Measurements from ENCODE around the gene KBTBD13.

The KBTBD13 gene

DNA sequence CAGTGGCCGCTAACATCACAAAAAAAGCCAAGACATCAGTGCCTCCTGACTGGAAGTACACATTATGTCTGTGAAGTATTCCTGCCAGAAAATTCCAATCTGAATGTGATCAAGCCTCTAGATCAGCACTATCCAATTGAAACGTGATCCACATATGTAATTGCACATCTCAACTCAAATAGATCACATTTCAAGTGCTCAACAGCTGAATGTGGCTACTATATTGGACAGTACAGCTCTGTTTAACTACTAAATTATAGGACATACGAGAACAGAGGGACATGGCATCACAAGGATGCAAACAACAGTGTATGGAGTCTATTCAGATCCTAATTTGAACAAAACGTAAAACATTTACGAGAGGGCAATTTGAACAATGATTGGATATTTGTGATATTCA is 39.0 kb downstream of the KBTBD13 start:
- ATAC-seq, result no peak

Data from activated CD4-positive, CD25-positive, alpha-beta regulatory T cell treated with anti-CD3 and anti-CD28 coated beads, Interleukin-2, amount 50 U/mL, for 24 hours (primary cell).